ENCODE data around the gene CERK.

CERK gene

DNA sequence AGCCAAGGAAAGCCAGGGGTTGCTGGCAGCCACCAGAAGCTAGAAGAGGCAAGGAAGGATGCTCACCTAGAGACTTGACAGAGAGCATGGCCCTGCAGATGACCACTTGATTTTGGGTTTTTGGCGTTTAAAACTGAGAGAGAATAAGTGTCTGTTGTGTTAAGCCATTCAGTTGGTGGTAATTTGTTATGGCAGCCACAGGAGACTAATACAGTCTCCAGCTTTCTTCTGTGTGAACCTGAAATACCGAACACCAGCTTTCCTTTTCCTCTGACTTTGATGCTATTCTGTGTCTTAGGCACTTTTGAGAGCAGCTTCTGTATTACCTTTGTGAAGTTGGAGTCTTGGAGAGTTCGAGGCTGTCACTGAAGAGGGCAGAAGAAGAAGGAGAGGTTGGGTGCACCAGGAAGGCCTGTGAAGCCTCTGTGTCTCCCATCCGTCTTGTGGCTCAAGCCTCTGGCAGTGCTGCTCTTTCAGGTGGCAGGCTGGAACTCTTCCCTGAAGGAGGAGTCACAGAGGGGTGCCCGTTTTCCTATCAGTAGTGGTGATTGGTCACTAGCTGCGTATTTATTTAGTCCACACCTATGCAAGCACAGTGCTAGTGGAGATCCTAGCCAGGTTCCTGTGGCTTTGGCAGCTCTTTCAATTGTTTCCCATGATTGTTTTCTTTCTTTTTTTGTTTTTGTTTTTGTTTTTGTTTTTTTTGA is 26.9 kb upstream of the CERK start:
- DNase-seq: no peak

DNA sequence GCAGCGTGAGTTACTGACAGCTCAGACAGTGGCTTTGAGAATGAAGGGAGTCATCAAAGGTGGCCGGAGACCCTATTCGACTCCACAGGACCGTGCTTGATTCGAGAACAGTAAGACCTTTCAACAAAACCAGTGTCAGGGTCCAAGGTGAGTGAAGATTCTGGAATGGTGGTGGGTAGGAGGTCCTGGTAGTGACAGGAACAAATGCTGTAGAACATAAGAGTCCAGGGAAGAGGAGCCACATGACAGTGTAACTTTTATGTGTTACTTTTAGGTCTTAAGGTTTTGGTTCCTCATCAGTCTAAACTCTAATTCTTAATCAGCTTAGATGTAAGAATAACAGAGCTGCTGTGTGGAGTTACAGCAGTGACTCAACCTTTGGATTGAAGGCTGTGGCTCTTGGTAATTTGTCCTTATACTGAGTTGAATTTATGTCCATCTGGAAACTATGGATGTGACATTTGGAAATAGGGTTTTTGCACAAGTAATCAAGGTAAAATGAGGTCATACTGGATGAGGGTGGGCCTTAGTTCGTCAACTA is 26.2 kb upstream of the CERK start:
- DNase-seq: no peak

DNA sequence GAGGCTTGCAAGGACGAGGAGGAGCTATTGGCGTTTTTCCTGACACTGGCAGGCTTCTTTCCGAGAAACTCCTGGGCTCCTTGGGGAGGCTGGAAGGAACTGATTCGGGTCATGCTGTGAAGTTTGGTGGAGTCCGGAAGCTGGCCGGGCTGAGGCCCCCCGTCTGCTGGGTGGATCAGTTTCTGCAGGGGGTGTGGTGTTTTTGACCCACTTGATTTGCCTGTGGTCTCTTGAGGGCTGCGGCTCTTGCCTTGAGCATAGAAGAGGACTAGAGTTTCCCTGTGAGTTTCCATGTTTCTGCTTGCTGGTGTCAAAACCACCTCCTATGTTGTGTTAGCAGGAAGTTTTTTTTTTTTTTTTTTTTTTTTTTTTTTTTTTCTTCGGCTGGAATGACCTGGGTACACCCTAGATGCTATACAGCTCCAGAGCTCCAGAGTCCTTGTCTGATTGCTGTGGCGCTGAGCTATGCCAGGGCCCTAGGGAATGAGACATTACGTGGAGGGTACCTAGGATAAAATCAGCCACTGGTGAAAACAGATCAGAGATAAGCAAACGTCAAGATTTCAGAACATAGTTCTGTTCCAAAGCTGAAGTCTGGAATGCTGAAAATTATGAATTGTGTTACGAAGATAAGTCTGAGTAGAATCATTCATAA is 25.1 kb upstream of the CERK start:
- DNase-seq: no peak

DNA sequence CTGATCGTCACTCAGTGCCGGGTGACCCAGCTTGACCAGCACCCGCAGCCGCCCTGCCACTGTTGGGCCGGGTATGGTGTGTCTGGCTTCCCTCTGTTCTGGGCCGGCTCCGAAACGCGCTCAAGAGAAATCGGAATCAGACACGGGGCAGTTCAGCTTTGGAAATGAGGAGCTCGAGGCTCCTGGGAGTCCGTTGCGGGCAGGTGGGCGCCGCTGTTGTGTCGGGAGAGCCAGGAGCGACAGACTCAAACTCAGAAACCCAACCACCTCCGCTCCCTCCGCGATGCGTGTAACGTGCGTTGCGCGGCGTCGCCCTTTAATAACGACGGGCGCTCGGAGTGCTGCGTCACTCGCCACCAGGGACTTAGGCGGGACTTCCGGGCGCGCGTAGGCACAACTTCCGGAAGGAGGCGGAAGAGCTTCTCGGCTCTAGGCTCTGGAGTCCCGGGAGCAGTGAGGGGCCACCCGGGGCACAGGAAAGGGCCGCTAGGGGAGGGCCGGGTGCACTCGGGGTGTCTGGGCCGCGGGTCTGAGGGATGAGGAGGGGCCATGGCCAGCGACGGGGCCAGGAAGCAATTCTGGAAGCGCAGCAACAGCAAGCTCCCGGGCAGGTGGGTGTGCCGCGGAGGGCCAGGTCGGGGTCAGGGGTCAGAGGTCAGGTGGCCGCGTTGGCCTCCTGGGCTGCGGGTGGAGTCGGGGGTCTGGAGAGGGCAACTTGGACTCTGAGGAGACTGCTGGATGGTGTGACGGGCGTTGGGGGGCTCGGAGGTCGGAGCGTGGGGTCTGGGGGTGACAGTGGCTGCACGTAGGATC is 24.4 kb upstream of the CERK start, which contains the start of gene TBC1D22A:
Gene TBC1D22A, plus strand, starts transcription at position 413 of the 813 bp plus-strand sequence. Its CDS starts 137 bp downstream, at position 550.
- peak; percentile 93 to 95 for DNase-seq

DNA sequence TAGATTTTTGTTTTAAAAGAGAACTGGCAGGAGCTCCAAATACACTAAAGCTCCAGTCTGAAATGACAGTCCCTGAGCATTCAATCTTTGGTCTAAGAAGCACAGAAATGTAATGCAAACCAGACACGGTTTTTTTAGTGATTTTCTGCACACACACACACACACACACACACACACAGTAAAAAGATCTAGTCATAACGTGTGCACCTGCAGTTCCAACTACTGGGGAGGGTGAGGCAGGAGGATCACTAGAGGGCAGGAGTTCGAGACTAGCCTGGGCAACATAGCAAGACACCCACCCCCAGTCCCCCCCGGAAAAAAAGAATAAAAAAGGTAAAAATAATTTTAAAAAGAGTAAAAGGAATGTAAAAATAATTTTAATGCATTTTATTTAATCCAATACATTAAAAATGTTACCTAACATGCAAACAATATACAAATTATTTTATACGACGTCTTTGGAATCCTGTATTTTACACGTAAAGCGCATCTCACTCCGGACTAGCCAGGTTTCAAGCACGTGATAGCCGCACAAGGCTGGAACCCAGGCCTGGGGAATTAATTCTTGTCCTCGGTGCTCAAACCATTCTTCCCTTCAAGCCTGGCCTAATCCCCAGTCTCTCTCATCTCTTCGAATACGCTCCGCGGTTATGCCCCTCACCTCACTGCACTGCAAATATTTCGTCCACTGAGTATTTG is 23.6 kb upstream of the CERK start:
- DNase-seq: no peak

DNA sequence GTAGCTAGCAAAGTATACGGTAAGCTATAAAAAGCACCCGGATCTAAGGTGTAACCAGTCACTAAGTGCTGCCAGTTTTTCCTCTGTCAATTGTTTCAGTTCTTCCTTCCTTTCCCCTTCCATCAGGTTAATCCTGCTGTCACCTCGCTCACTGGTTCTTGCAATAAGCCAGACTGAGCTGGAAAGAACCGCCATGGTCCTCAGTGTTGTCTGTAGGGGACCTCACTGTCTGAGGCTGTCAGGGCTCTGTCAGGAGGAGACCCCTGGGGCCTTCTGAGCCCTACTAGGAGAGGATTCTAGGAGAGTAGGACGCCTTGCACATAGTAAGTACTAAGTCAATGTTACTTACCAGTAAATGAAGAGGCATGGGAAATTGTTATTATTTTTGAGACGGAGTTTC is 23.0 kb upstream of the CERK start:
- DNase-seq: no peak

DNA sequence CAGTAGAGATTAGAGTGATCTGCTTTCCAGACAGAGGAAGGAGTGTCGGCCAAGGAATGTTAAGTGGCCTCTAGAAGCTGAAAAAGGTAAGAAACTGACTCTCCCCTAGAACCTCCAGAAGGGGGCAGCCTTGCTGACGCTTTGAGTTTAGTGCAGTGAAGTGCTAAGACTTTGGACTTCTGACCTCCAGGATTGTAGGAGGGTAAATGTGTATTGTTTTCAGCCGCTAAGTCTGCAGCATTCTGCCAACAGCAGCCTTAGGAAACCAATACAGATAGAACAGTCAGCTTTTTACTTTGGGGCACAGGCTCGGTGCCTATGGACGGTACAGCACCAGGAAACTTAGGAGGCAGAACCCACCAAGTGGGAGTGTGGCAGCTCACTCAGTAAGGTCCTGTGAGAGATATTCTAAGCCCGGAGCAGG is 20.8 kb upstream of the CERK start:
- peak in 1 of 2 experiments; percentile 33 for DNase-seq

DNA sequence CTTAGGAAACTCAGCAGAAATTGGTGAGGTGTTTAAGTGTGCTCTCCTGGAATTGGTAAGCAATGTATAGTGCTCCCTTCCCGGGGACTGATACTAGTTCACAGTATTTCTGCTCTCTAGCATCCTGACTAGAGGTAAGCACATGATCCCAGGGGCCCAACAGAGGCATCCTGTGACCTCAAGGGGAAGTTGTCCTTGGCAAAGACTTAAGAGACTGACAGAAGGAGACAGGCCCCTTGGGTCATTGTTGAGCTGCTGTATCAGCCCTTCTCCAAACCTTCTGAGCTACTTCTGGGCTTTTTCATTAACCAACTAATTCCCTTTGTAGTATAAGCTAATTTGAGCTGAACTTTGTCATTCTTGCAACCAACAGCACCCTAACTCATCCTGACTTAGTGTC is 20.1 kb upstream of the CERK start:
- DNase-seq: no peak

DNA sequence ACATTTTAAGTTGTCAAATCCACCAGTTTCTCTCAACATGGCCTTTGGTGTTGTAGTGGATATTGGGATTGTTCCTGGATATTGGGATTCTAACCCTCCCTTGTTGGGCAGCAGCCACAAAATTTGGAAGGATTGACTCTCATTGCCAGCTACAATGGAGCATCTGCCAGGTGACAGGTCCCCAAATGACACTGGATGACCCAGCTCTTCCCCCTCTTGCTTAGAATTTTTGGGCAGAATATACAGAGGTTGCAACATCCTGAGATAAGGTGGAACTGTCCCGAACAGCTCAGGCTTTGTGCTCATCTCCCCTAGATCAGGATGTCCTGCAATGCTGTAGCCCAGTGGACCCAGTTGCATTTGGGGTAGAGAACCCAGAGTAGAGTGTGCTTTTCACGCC is 19.1 kb upstream of the CERK start:
- no peak for DNase-seq

DNA sequence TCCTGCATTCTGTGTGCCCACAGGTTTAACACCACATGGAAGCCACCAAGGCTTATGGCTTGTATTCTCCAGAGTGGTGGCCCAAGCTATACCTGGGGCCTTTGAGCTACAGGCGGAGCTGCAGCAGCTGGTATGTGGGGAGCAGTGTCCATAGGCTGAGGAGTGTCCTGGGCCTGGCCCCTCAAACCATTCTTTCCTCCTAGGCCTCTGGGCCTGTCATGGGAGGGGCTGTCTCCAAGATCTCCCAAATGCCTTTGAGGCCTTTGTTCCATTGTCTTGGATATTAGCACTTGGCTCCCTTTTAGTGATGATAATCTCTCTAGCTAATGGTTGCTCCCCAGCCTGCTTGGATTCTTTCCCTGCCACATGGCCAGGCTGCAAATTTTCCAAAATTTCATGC is 18.0 kb upstream of the CERK start:
- DNase-seq: no peak

DNA sequence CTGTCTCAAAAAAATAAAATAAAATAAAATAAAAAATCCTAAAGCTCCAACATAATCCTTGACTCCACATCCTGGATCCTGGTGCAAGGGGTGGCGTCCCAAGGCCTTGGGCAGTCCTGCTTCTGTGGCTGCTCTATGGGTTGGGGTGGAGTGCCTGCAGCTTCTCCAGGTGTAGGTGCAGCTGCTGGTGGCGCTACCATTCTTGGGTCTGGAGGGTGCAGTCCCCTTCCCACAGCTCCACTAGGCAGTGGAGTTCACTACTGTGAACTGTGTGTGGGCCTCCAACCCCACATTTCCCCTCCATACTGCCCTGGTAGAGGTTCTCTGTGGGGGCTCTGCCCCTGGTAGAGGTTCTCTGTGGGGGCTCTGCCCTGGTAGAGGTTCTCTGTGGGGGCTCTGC is 17.5 kb upstream of the CERK start:
- no peak for DNase-seq

DNA sequence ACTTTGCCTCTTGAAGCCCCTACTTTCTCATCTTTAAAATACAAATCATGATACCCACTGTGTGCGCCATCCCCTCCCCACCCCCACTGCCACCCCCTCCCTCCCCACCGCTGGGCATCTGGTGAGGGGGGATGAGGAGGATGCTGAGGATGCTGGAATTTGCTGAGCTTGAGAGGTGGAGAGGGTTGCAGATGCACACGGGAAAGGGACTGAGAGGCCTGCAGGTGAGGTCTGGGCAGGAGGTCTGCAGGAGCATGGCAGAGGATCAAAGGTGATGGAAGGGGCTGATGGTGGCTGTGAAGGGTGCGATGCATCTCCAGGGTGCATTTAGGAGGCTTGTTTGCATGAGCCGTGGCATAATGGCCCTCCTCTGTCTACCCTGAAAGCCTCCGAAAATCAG is 16.8 kb upstream of the CERK start:
- DNase-seq: no peak

DNA sequence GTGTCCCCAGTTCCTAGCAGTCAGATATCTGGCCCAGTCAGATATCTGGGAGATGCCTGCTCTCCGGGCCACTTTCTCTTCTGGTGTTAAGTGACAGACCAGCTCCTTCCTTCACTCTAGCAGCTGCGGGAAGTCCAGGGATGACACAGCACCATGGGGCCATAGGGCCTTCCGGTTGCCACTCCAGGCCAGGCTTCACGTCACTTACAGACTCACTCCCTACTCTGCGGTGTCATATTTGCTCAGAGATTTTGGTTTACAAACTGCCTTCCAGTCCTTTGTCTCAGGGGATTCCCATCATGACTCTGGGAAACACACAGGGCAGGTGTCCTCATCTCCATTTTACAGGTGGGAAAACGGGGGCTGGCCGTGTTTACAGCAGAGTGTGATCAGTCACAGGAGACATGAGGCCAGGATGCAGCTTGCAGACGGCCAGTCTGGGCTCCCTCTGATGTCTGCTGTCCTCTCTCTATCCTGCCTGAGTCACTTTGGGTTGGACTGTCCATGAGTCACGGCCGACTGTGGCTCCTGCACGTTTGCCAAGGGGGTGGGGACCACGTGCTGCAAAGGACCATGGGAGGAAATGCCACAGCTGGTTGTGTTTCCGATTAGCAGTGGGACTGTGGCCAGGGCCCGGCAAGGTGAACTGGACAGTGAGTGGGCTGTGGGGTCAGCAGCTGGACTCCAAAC is 16.2 kb upstream of the CERK start:
- DNase-seq: no peak

DNA sequence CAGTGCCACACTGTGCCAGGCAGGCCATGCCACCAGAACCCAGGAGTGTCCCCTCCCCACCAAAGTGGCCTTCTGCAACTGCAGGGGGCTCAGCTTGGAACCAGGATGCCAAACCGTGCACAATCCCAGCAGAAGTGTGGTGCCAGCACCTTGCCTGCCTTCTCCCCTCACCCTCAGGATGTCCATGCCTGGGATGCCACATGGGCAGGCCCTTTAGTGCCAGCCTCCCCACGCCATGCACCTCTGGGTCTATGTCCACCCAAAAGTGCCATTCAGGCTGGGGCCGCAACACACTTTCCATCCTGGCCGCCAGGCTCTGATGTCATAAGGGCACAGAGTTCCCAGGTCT is 15.7 kb upstream of the CERK start:
- no peak for DNase-seq

DNA sequence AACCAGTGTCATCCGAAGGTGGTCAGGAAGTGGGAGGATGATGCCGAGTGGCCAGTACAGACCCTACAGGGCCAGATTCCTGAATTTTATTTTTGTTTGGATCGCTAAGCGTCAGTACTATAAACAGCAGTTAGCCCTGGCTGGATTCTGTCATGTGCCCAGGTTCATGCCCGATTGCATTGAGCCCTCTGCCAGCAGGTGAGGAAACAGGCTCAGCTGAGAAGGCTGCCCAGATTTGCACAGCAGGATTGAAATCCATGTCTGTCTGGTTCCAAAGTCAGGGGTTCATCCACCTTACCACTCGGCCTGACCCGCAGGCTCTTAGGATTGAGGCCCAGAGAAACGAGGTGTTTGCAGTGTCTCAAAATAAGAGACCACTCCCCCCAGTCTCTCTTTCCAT is 15.3 kb upstream of the CERK start:
- no peak for DNase-seq

DNA sequence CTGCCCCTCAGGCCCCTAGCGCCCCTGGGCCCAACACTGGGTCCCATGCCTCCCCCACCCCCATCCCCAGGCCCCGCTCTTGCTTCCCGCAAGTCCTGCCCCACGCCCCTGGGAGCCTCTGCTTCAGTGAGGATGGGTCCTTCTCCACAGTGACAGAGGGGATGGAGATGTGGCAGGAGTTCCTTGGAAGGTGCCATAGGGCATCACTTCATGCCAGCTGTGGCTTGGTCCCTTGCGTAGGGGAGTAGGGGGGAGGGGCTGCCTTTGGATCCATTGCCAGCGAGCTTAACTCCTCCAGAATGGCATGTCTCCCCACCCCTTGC is 14.9 kb upstream of the CERK start:
- no peak for DNase-seq

DNA sequence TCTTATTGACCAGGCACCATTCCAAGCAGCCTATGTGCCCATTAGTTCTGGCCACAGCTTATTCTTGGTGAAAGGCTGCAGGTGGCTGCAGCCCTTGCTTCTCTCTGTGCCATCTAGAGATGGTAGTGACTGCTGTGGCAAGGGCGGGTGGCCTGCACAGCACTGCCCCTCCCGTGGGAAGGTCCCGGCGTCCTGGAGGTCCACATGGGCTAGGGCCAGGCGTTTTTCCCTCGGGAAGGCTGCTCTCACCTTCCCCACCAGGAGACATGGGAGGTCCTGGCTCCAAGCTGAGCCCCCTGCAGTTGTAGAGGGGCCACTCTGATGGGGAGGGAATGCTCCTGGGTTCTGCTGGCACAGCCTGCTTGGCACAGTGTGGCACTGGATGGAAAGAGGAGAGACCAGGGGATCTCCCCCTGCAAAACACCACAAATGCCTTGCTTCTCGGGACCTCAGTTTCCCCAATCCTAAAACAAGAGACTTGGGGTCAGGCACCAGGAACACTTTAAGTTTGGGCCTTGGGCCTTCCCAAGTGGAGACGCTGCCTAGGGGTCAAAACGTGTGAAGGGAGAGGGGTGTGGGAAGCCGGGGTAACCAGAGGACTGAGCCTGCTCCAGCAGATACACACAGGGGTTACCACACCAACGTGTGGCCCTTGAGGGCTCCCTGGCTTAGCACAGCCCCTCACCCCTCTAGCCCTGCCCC is 14.4 kb upstream of the CERK start:
- no peak for DNase-seq

DNA sequence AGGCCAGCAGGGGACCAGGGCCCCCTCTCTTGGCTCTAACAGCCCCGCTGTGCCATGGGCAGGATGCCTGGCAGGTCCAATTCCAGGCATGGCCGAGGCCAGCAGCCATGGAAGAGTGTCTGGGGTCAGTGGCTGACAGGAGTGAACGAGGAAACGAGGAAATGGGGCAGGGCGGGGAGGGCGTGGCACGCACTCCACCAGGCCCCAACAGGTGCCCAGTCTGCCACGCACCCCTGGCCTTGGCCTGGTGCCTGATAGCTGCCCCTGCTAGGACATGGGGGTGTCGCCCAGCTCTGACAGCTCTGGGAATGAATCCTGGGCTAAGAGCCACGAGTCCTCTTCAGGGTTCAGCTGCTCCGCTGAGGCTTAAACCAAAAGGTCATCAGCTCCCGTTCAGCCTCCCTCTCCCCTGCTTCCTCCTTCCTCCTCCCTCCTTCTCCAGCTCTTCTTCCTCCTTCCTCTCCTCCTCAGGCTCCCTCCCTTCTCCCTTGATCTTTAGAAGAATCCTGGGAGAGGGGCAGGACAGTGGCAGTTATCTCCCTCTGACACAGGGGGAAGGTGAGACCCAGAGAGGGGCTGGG is 12.9 kb upstream of the CERK start:
- DNase-seq: no peak

DNA sequence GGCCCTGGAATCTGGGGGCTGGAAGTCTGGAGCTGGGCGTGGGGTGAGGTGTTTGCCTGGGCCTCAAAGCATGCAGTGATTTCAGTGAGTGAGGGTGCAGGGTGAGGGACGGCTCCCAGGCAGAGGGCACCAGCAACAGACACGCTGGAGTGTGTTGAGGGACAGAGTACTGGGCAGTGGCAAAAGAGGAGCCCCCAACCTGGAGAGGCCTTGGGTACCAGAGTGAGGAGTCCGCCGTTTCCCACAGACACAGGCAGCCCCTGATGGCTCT is 12.4 kb upstream of the CERK start:
- no peak for DNase-seq

DNA sequence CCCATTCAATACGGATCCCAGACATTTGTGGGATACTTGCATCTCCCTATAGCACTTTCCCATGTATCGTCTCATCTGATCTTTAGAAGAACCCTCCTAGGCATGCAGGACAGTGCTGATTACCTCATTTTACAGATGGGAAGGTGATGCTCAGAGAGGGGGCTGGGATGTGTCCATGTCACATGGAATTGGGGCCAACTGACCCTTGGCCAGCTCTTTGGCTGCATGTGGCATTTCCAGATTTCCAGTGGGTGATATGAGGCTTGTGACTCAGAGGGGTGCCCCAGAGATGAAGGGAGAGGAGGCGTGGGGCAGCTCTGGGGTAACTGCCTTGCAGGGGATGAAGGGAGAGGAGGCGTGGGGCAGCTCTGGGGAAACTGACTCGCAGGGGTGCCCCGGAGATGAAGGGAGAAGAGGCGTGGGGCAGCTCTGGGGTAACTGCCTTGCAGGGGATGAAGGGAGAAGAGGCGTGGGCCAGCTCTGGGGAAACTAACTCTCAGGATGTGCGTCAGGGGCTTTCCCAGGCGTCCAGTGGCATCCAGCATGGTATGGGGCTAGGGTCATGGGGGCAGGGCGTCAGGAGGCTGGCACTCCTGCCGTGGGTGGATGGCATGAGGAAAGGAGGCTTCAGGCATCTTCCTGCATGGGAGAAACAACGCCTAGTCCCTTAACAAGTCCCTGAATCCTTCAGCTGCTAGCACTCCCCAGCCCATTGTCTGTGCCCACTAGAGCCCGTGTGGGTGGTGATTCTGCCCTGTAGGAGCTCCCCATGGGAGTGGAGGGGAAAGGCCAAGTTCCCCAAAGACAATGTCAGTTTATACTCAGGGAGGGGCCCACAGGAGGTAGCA is 11.9 kb upstream of the CERK start:
- DNase-seq: no peak

All from stimulated activated CD4-positive, alpha-beta T cell treated with anti-CD3 and anti-CD28 coated beads, Interleukin-4, amount 100 ng/mL, for 4 hours (primary cell).